Measurements from ENCODE around the gene METTL5. TPM values are rescaled to one million over a fixed set of nuclear protein-coding genes. Genes with fewer than 3 reads are reported as not detected.

Gene METTL5
- total RNA-seq, 1 experiment from 2014 or later = 94.7 TPM

GRCh38 chr2:169862816-169863215 lies 38.1 kb upstream of the METTL5 start:
- no peak overlapping the region for H4K5ac ChIP-seq (ENCODE audit: insufficient read length, low read depth, low read length)
- no peak overlapping the region for H2AK5ac ChIP-seq (ENCODE audit: insufficient read length, low read length)
- no peak overlapping the region for H2BK12ac ChIP-seq (ENCODE audit: insufficient read length, low read depth, low read length)
- no peaks in the 10 kb centered on the region for H3K23me2 ChIP-seq (ENCODE audit: insufficient read length, low read depth, low read length, poor library complexity, severe bottlenecking)
- H3K79me2 ChIP-seq (ENCODE audit: insufficient read depth, low read length) = peaks cover 2% of the 10 kb centered on the region; the same call in 1 of the 2 replicates
- H3K4me2 ChIP-seq (ENCODE audit: insufficient read depth, insufficient read length, low read length) = no peak overlapping the region
- Mint-ChIP-seq H3K4me1 (peaks cover 22 to 31% of the 10 kb centered on the region in 2 experiments), H3K36me3 (ENCODE audit: insufficient read depth in 1 of 3, low read depth in 3 of 3) (peaks cover 0 to 9% (median 0%) of the 10 kb centered on the region in 3 experiments; a peak in 4 of 7 replicates), H3K27me3 (ENCODE audit: low read depth) (no peaks in the 10 kb centered on the region), H3K9me3 (no peaks in the 10 kb centered on the region; a peak in 1 of 5 replicates), H3K4me3 (peak overlapping the region in 1 of 2 experiments; percentile 19; a peak in 1 of 5 replicates), H3K27ac (peak overlapping the region in 2 of 3 experiments; percentile 12 to 54; a peak in 3 of 7 replicates)
- no peaks in the 10 kb centered on the region for H4K20me1 ChIP-seq (ENCODE audit: control insufficient read depth, insufficient read depth, insufficient read length)
- H3K79me1 ChIP-seq (ENCODE audit: insufficient read depth, low read depth, low read length, poor library complexity, severe bottlenecking) = peaks cover 3% of the 10 kb centered on the region
- WGBS (ENCODE audit: extremely low coverage, insufficient read length, low lambda C conversion rate) = no CpG with 5 or more reads among the region's 2 CpGs
- no peak overlapping the region for H2BK20ac ChIP-seq (ENCODE audit: low read depth, low read length, poor library complexity, severe bottlenecking)
- no peak overlapping the region for H3K14ac ChIP-seq (ENCODE audit: insufficient read depth, low read length)
- no peak overlapping the region for H3K56ac ChIP-seq (ENCODE audit: insufficient read length, low read depth, low read length)
- no peak overlapping the region for H4K91ac ChIP-seq (ENCODE audit: insufficient read length, low read depth, low read length)
- no peak overlapping the region for H4K8ac ChIP-seq (replicated peaks; ENCODE audit: insufficient read length, low read depth, low read length)
- no peak overlapping the region for H3T11ph ChIP-seq (ENCODE audit: low read length)
- TF ChIP-seq, protein P1, sequence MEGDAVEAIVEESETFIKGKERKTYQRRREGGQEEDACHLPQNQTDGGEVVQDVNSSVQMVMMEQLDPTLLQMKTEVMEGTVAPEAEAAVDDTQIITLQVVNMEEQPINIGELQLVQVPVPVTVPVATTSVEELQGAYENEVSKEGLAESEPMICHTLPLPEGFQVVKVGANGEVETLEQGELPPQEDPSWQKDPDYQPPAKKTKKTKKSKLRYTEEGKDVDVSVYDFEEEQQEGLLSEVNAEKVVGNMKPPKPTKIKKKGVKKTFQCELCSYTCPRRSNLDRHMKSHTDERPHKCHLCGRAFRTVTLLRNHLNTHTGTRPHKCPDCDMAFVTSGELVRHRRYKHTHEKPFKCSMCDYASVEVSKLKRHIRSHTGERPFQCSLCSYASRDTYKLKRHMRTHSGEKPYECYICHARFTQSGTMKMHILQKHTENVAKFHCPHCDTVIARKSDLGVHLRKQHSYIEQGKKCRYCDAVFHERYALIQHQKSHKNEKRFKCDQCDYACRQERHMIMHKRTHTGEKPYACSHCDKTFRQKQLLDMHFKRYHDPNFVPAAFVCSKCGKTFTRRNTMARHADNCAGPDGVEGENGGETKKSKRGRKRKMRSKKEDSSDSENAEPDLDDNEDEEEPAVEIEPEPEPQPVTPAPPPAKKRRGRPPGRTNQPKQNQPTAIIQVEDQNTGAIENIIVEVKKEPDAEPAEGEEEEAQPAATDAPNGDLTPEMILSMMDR (conservative IDR thresholded peaks at IDR 0.05) = no peak
- no peak overlapping the region for H2AFZ ChIP-seq (ENCODE audit: low read length)
- H3K9me3 ChIP-seq (ENCODE audit: control insufficient read depth, low read depth, low read length) = no peaks in the 10 kb centered on the region
- no peak overlapping the region for H2BK5ac ChIP-seq (ENCODE audit: insufficient read length, low read length)
- H3K4me1 ChIP-seq (ENCODE audit: insufficient read depth, low read length) = peaks cover 5% of the 10 kb centered on the region; the same call in 1 of the 2 replicates
- H3K23ac ChIP-seq (ENCODE audit: insufficient read length, low read depth, low read length) = no peak overlapping the region
- H3K18ac ChIP-seq (ENCODE audit: insufficient read length, low read depth, low read length) = no peak overlapping the region
- H2BK120ac ChIP-seq (ENCODE audit: low read depth, low read length, poor library complexity, severe bottlenecking) = no peak overlapping the region
- no peak overlapping the region for H3K9ac ChIP-seq (ENCODE audit: extremely low read depth, insufficient read length, low read length)
- no peaks in the 10 kb centered on the region for H3K27me3 ChIP-seq (ENCODE audit: insufficient read depth, low read length)
- DNase-seq = no peak
- no peak overlapping the region for H3K4ac ChIP-seq (ENCODE audit: low read depth, low read length)
- no peak overlapping the region for H2BK15ac ChIP-seq (ENCODE audit: low read depth, low read length)
- H3K27ac ChIP-seq (ENCODE audit: insufficient read length, low read depth, low read length) = no peak overlapping the region

Measured in H9 (cell line).